NCI-H1048 (cell line): ENCODE data around the gene ALOX15B.
A peak's percentile ranks its signal among the peaks of the same experiment; 100 is the strongest.

Source experiments
- DNase-seq: peaks from one replicate; lab custom pipeline; 2025; lab: John Stamatoyannopoulos, UW

Gene ALOX15B

DNA sequence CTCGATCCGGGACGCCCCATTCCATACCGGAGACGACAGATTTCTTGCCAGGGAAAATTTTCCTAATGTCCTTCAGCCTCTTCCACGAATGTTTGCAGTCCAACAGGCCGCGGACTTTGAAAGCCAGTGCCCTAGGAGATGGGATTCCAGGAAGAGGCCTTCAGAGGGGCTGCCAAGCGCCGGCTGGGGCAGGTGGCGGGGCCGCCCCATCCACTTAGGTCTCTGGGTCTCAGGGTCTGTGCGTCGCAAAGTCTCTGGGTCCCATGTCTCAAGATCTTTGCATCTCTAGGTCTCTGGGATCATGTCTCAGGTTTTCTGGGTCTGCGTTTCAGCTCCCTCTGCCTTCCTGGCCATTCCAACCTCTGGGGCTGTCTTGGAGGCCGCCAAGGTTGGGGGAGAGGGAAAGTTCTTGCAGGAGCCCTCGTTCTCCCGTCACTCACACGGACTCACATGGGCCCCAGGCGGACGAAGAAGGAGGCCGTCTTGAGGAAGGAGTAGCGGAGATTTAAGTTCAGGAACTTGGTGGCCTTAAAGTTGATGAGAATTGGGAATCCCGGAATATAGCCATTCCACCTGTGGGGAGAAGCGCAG lies 41.4 kb downstream of the ALOX15B start:
- DNase-seq: no peak

DNA sequence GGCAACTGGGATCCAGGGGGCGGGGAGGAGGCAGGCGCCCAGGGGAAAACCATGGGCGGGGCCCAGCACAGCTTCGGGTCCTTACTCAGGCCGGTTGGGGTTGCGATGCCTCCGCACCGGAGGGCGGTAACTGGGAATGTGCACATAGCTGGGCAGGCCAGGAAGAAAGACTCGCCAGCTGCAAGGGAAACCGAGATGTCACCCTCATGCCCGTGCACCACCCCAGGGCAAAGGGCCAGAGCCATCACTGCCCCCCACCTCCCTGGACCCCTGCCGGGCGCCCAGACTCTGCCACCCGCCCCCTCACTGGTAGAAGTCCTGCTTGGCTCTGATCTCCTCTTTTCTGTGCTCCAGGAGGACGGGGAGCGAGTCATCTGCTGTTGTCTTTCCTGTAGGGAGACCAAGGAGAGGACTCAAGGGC lies 42.0 kb downstream of the ALOX15B start:
- no peak for DNase-seq

DNA sequence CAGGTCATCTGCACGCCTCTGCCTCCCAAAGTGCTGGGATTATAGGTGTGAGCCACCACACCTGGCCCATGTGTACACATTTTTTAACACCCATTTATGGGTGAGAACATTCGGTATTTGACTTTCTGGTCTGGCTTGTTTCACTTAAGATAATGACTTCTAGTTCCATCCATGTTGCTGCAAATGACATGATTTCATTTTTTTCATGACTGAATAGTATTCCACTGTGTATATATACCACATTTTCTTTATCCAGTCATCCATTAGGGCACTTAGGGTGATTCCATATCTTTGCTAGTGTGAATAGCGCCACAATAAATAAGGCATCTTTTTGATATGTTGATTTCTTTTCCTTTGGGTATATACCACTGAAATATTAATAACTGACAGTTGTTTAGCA lies 43.0 kb downstream of the ALOX15B start:
- DNase-seq: no peak

DNA sequence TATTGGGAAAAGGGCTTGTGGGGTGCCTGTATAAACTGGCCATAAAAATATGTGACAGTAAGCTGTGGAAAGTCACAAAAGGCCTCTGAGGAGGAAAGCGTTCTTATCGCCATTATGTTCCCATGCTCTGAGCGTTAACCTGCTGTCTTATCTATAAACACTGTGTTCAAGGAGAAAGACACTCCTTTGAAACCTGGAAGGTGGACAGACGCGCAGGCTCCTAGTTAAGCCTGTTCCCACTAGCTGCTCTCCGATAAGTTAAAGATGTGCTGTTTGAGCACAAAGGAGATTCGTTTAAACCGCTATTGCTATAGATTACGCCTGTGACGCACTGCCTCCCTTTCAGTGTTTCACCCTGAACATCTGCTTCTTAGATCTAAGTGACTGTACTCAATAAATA lies 43.4 kb downstream of the ALOX15B start:
- DNase-seq: no peak

DNA sequence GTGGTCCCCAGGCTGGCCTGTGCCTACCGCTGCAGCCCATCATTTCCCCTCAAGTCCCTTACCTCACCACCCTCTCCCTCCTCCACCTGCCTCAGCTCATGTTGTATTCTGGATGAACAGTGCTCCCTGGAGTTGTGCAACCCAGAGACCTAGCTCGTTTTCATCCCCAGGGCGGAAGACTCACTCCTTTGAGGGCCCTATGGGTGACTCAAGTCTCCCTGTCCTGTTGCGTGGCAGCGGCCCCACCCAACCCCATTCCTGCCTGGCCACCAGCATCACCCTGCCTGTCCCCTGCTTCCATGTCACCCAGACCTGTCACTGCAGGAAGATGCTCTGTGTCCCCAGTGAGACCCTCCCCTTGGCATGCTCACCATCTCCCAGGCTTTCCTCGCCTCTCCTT lies 45.4 kb downstream of the ALOX15B start:
- DNase-seq: no peak

DNA sequence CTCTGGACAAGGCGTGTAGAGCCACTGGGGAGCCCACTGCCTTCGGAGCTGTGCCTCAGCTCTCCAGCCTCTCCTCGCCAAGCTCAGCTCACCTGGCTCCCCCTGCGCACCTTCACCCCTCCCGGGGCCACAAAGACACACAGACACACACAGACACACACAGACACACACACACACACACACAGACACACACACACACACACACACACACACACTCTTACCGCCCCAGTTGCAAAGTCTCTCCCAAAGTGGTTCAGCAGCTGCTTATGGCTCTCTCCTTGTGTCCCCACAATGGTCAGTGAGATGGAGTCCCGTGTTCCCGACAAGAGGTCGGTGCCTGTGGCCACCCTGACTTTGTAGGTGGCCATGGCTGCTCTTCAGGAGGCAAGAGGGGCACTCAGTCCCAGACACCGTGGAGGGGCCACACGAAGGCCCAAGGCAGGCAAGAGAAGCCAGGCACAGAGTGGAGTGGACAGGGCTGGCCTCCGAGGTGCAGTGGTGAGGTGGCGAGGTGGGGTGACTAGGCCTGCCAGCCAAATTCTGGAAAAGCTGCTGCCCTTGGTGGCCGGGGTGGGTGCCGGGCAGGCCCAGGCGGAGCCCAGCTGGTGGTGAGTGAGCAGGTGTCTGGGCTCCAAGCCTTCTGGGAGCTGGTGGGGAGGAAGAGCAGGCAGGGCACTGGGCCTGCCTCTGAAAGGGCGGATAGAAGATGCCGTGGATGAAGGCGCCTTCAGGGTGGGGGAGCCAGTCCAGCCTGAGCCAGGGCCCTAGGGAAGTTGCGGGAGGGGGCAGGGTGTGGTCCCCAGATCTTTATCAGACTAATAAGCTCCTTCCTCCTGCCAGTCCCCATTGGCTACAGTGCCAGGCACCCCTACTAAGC lies 48.5 kb downstream of the ALOX15B start, which contains the start of gene ALOX12B:
Gene ALOX12B, minus strand, starts transcription at position 642 of the 877 bp plus-strand sequence. Its CDS starts 274 bp downstream, at position 368.
- DNase-seq: no peak

DNA sequence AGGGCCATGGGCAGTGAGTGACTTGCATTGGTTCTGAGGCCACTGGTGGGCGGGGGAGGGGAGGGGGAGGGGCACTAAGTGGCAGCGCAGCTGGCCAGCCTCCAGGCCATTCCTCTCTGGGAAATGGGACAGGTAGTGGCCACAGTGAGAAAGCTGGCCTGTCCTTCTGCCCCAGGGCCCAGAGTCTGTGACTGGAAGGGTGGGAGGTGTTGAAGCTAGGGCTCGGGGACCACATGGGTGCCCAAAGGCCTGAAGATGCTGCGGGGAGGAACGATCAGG lies 49.0 kb downstream of the ALOX15B start:
- DNase-seq: no peak

DNA sequence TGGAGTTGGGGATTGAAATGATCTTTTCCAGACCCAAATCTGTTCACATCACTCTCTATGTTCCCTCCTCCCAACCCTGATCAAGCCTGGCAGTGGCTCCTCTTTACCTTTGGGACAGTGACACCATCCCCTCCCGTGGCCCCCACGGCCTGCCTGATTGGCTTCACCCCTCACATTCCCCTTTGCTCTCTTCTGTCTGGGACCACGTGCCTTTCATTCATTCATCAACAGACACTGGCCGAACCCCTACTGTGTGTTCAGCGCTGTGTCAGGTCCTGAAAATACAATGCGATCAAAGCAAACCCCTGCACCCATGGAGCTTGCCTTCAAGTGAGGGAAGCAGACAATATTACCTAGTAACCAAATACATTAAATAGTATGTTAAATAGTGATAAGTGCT lies 50.9 kb downstream of the ALOX15B start:
- DNase-seq: no peak

DNA sequence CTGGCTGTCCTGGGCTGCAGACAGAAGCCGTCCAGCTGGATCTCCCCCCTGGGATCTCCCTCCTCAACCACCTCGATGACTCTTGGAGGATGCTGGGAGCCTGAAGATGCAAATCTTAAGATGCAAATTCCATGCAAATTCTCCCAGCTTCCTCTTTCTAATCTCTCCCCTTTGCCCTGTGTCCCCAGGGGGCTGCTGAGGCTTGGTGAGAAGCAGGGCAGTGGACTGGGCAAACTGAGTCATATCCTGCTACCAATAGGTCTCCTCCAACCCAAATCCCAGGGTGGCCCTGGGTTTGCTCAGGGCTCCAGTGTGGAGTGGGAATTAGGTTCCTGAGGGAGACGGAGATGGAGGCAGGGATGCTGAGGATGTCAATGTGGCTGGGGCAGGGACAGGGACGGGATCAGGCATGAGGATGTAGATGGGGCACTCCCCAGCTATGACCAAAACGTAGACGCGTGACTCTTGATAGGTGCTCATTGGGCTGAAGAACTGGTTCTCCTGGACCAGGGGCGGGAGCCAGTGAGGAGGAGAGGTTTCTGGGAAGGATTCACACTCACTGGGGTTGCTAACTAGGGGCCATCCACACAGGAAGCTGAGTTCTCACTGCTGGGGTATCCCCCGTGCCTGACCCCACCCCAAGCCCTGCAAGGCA lies 52.3 kb downstream of the ALOX15B start:
- peak; percentile 49 for DNase-seq

DNA sequence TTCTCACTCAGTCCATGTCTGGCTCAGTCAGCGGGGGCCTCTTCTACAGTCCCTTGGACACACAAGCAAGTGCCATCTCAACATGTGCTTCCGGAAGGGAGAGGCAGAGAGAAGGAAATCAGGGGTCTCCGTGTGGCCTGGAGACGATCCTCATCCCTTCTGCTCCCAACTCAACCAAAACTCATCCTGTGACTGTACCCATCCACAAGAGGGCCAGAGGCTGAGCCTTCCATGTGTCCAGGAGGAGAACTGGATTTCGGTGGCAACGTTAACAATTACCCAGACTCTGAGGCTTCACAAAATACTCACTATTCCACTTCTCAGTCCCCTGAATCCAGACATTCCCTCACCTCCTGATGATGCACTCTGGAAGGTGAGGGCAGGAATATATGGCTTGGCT lies 56.5 kb downstream of the ALOX15B start:
- no peak for DNase-seq

DNA sequence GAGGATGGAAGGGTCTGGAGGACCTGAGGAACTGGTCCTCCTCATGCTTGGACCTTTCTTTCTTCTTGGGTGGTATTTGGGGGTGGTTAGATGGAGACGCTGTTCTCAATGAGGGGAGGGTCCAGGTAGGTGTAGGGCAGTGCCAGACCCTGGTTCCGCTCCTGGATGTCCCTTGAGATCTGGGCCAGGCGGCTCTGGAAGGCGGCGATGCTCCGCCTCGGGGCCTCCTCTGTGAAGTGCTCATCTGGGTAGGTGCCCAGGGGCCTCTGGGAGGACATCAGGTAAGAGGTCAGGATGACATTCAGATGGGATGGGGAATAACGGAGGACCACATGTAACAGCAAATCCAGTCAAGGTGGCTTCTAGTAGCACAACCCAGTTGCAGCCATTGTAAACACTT lies 57.7 kb downstream of the ALOX15B start:
- DNase-seq: no peak
